Ascending aorta (tissue), 2 donors: ENCODE measurements around the gene APOL3. TPM values are rescaled to one million over a fixed set of nuclear protein-coding genes. Genes with fewer than 3 reads are reported as not detected.

Source experiments
- DNase-seq, 2 donors: peaks; one replicate each; pipeline ENCODE4 v3.0.0-alpha.2; 2019; ENCODE audit warnings: low spot score in 2 of 2
- H3K27ac ChIP-seq, 2 donors: fragments of 200-600 bp; sonication (generic); one replicate each; pipeline ENCODE4 v1.5.1; 2016 to 2017; ENCODE audit warnings: mild to moderate bottlenecking in 1 of 2
- H3K27me3 ChIP-seq: fragments of 200-600 bp; sonication (generic); one replicate; pipeline ENCODE4 v1.5.1; 2017
- H3K36me3 ChIP-seq, 2 donors: fragments of 200-600 bp; sonication (generic); one replicate each; pipeline ENCODE4 v1.5.1; 2016
- H3K4me1 ChIP-seq, 2 donors: fragments of 200-600 bp; sonication (generic); one replicate each; pipeline ENCODE4 v1.5.1; 2016 to 2017; ENCODE audit warnings: mild to moderate bottlenecking in 1 of 2
- H3K4me3 ChIP-seq, 2 donors: fragments of 200-600 bp; sonication (generic); one replicate each; pipeline ENCODE4 v1.5.1; 2016 to 2017; ENCODE audit warnings: mild to moderate bottlenecking in 1 of 2
- H3K9me3 ChIP-seq, 2 donors: fragments of 200-600 bp; sonication (generic); one replicate each; pipeline ENCODE4 v1.5.1; 2016
- CTCF ChIP-seq, 3 experiments: fragments of 200-600 bp in 2 of 3; fragments of 450-650 bp in 1 of 3; sonication (generic) in 2 of 3; IDR thresholded peaks; one replicate each; pipeline ENCODE4 v1.5.1; 2016 to 2019; ENCODE audit warnings: antibody characterized with exemption in 3 of 3, mild to moderate bottlenecking in 1 of 3, moderate library complexity in 1 of 3
- intact Hi-C: fragments of 100-400 bp; cut with DNase I; formaldehyde crosslinking; loops from one replicate; pipeline ENCODE4 v1.15.1; 2023
- total RNA-seq: library from RNA; depleted of rRNA; stranded (reverse); fragments of >200 nt; gene quantifications from one replicate; pipeline ENCODE4 v1.1.0, GENCODE V29; 2016

APOL3 gene
- total RNA-seq, 1 donor from 2014 or later, result 47.3 TPM

GRCh38 chr22:36180928-36181327 lies 20.4 kb upstream of the APOL3 start:
- Histone ChIP-seq H3K9me3 (no peaks in the 10 kb centered on the region), H3K4me1 (peaks cover 0 to 4% of the 10 kb centered on the region in 2 donors), H3K36me3 (no peaks in the 10 kb centered on the region), H3K4me3 (no peak overlapping the region), H3K27ac (no peak overlapping the region), H3K27me3 (no peaks in the 10 kb centered on the region)
- TF ChIP-seq CTCF (IDR thresholded peaks at IDR 0.05), result no peak
- DNase-seq, result no peak
- intact Hi-C loops, result loop anchor here (1.0 kb wide), 1 partner anchor 36 kb away; no protein-coding TSS in a partner anchor

- peaks cover 0 to 4% of the 10 kb centered on the region in 2 donors for H3K4me1 ChIP-seq
- intact Hi-C loops, result loop anchor here (1.0 kb wide), 1 partner anchor 35 kb away; no protein-coding TSS in a partner anchor
These were observed 19.7 kb upstream of the APOL3 start for GRCh38 chr22:36180038-36180880.

GRCh38 chr22:36177160-36177559 lies 16.6 kb upstream of the APOL3 start:
- no peaks in the 10 kb centered on the region for H3K4me1 ChIP-seq
- intact Hi-C loops, result no loop called here
- DNase-seq, result no peak
- H3K4me3 ChIP-seq, result no peak overlapping the region
- TF ChIP-seq CTCF (IDR thresholded peaks at IDR 0.05), result no peak
- no peaks in the 10 kb centered on the region for H3K9me3 ChIP-seq
- no peak overlapping the region for H3K27ac ChIP-seq
- H3K36me3 ChIP-seq, result no peaks in the 10 kb centered on the region
- no peaks in the 10 kb centered on the region for H3K27me3 ChIP-seq

More at GRCh38 chr22:36180038-36180880, 19.7 kb upstream of the APOL3 start:
- Histone ChIP-seq H3K27ac (no peak overlapping the region), H3K27me3 (no peaks in the 10 kb centered on the region), H3K36me3 (no peaks in the 10 kb centered on the region), H3K9me3 (no peaks in the 10 kb centered on the region), H3K4me3 (no peak overlapping the region)
- peak; percentile 53 to 93 for DNase-seq
- TF ChIP-seq CTCF (IDR thresholded peaks at IDR 0.05), result peak; percentile 78 to 90 (median 84)

GRCh38 chr22:36175892-36176291 lies 15.3 kb upstream of the APOL3 start:
- intact Hi-C loops, result no loop called here

GRCh38 chr22:36171941-36172340 lies 11.4 kb upstream of the APOL3 start:
- no peak for TF ChIP-seq CTCF (IDR thresholded peaks at IDR 0.05)
- no peaks in the 10 kb centered on the region for H3K27me3 ChIP-seq
- no peaks in the 10 kb centered on the region for H3K4me1 ChIP-seq
- H3K36me3 ChIP-seq, result no peaks in the 10 kb centered on the region
- intact Hi-C loops, result no loop called here
- no peak for DNase-seq
- no peak overlapping the region for H3K27ac ChIP-seq
- H3K4me3 ChIP-seq, result no peak overlapping the region
- no peaks in the 10 kb centered on the region for H3K9me3 ChIP-seq

More at GRCh38 chr22:36175892-36176291, 15.3 kb upstream of the APOL3 start:
- Histone ChIP-seq H3K4me1 (no peaks in the 10 kb centered on the region), H3K27me3 (no peaks in the 10 kb centered on the region), H3K4me3 (no peak overlapping the region), H3K9me3 (no peaks in the 10 kb centered on the region), H3K27ac (no peak overlapping the region), H3K36me3 (no peaks in the 10 kb centered on the region)
- DNase-seq, result no peak
- TF ChIP-seq CTCF (IDR thresholded peaks at IDR 0.05), result no peak
